Urinary bladder (tissue), 2 donors: Measurements from ENCODE around the gene LMAN2L. TPM values are rescaled to one million over a fixed set of nuclear protein-coding genes. Genes with fewer than 3 reads are reported as not detected.

ENCODE experiments used
- polyA plus RNA-seq: library from polyadenylated mRNA; stranded (reverse); fragments of 200-250 nt; gene quantifications from one replicate; pipeline ENCODE4 v1.2.3, GENCODE V29; 2013
- total RNA-seq: library from RNA; depleted of rRNA; stranded (reverse); fragments of >200 nt; gene quantifications from one replicate; pipeline ENCODE4 v1.2.3, GENCODE V29; 2014
- donor health status: healthy.

LMAN2L gene
- total and polyA plus RNA-seq, 2 donors, result 23.5 to 29.9 TPM

Other genes with a start within 250 kb of the LMAN2L start
- gene NEURL3, start 234.7 kb downstream of the LMAN2L start, total RNA-seq, result not detected
- 0.04 TPM for gene NEURL3, start 234.7 kb downstream of the LMAN2L start, polyA plus RNA-seq
- 10.7 TPM for gene ARID5A, start 203.3 kb downstream of the LMAN2L start, total RNA-seq
- gene ARID5A, start 203.3 kb downstream of the LMAN2L start, polyA plus RNA-seq, result 50.8 TPM
- gene KANSL3, start 101.8 kb downstream of the LMAN2L start, total RNA-seq, result 44.4 TPM
- gene KANSL3, start 101.8 kb downstream of the LMAN2L start, polyA plus RNA-seq, result 34.7 TPM
- 0.58 TPM for gene FER1L5, start 97.3 kb downstream of the LMAN2L start, total RNA-seq
- gene FER1L5, start 97.3 kb downstream of the LMAN2L start, polyA plus RNA-seq, result 0.01 TPM
- gene CNNM4, start 20.8 kb upstream of the LMAN2L start, total RNA-seq, result 5.8 TPM
- 4.8 TPM for gene CNNM4, start 20.8 kb upstream of the LMAN2L start, polyA plus RNA-seq
- gene CNNM3, start 76.2 kb upstream of the LMAN2L start, total RNA-seq, result 18.0 TPM
- 14.6 TPM for gene CNNM3, start 76.2 kb upstream of the LMAN2L start, polyA plus RNA-seq
- gene ANKRD23, start 104.0 kb upstream of the LMAN2L start, total RNA-seq, result 2.6 TPM
- 5.1 TPM for gene ANKRD23, start 104.0 kb upstream of the LMAN2L start, polyA plus RNA-seq
- gene ANKRD39, start 118.0 kb upstream of the LMAN2L start, total RNA-seq, result 5.8 TPM
- 18.8 TPM for gene ANKRD39, start 118.0 kb upstream of the LMAN2L start, polyA plus RNA-seq
- gene SEMA4C, start 130.0 kb upstream of the LMAN2L start, total RNA-seq, result 27.4 TPM
- 80.1 TPM for gene SEMA4C, start 130.0 kb upstream of the LMAN2L start, polyA plus RNA-seq
- not detected for gene FAM178B, start 246.5 kb upstream of the LMAN2L start, total RNA-seq
- gene FAM178B, start 246.5 kb upstream of the LMAN2L start, polyA plus RNA-seq, result 4.7 TPM